Left ventricle myocardium inferior (tissue), 1 donor: ENCODE measurements around the gene RAPGEF3. TPM values are rescaled to one million over a fixed set of nuclear protein-coding genes. Genes with fewer than 3 reads are reported as not detected.

Source experiments
- DNase-seq: peaks from one replicate; pipeline ENCODE4 v3.0.0-alpha.2; 2020
- H3K27ac ChIP-seq: fragments of 200-600 bp; replicated peaks from 2 replicates; pipeline ENCODE4 v1.8.0; 2021
- H3K27me3 ChIP-seq: fragments of 200-600 bp; 2 replicates; pipeline ENCODE4 v1.8.0; 2021; ENCODE audit warnings: low read depth
- H3K36me3 ChIP-seq: fragments of 200-600 bp; 2 replicates; pipeline ENCODE4 v1.8.0; 2021
- H3K4me1 ChIP-seq: fragments of 200-600 bp; 2 replicates; pipeline ENCODE4 v1.8.0; 2021
- H3K4me3 ChIP-seq: fragments of 200-600 bp; 2 replicates; pipeline ENCODE4 v1.8.0; 2021; ENCODE audit warnings: mild to moderate bottlenecking, moderate library complexity
- H3K9me3 ChIP-seq: fragments of 200-600 bp; replicated peaks from 2 replicates; pipeline ENCODE4 v1.8.0; 2021
- CTCF ChIP-seq: fragments of 200-600 bp; IDR thresholded peaks from 2 replicates; pipeline ENCODE4 v1.8.0; 2021; ENCODE audit warnings: antibody characterized with exemption, mild to moderate bottlenecking, borderline replicate concordance
- intact Hi-C: fragments of 100-400 bp; cut with micrococcal nuclease; formaldehyde crosslinking; loops from one replicate; pipeline ENCODE4 v1.11.0; 2022
- total RNA-seq: library from RNA; stranded (reverse); fragmentation: NEBNext Ultra II Directional; extraction: Animal tissue kit (Norgen Biotek cat#: 25700); gene quantifications from one replicate; pipeline ENCODE4 v1.2.1, GENCODE V29; 2021
- donor health status: DM: no; HTN: yes; CAD: no; lungs with severe emphysema.

Gene RAPGEF3
- total RNA-seq, 1 donor from 2014 or later, result 34.8 TPM

- no peaks in the 10 kb centered on the region for H3K9me3 ChIP-seq
- TF ChIP-seq CTCF, result no peak
- DNase-seq, result peak; percentile 91
- H3K27ac ChIP-seq, result peak overlapping the region; percentile 92
- H3K27me3 ChIP-seq, result no peaks in the 10 kb centered on the region
- H3K36me3 ChIP-seq, result no peaks in the 10 kb centered on the region
- peaks cover 99% of the 10 kb centered on the region for H3K4me1 ChIP-seq
- H3K4me3 ChIP-seq, result peak overlapping the region; percentile 37
- intact Hi-C loops, result no loop called here
These were observed 21.6 kb downstream of the RAPGEF3 start for GRCh38 chr12:47736877-47737676.

DNA sequence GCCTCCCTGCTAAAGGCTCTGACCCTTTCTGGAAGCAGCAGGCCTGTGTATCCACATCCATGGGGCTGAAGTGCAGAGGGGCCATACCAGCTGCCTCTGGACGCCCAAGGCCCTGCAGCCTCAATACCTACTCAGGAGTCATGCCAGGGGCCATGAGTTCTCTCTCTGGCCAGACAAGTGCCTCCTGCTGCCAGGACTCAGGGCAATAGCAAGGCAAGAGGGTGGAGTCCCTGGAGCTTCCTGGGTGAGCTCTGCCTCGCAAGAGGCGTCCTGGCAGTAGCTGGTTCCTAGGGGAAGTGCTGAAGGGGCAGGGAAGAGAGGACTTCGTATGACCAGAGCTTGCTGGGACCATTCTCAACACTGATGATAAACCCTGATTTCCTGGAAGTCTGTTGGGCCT is 22.5 kb downstream of the RAPGEF3 start:
- intact Hi-C loops, result no loop called here
- no peaks in the 10 kb centered on the region for H3K9me3 ChIP-seq
- H3K4me3 ChIP-seq, result peak overlapping the region; percentile 37
- no peaks in the 10 kb centered on the region for H3K36me3 ChIP-seq
- no peak for DNase-seq
- peak overlapping the region; percentile 92 for H3K27ac ChIP-seq
- no peak for TF ChIP-seq CTCF
- peaks cover 99% of the 10 kb centered on the region for H3K4me1 ChIP-seq
- no peaks in the 10 kb centered on the region for H3K27me3 ChIP-seq

DNA sequence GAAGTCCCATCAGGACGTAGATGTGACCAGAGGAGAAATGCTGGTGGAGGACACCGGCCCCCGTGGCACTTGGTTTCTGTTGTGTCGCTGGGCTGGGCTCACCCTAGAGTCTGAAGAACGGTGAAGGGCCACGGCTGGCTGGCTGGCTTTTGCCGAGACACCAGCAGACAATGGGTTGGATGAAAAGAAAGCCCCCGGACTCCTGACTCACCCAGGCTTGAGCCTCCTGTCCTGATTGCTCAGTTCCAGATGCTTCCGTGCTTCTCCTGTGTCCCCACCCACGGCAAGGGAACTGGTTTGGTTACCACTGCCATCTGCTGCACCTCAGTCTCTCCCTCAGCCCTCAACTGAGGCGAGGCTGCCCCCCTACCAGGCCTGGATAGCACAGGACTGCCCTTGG is 23.0 kb downstream of the RAPGEF3 start:
- TF ChIP-seq CTCF, result no peak
- H3K27me3 ChIP-seq, result no peaks in the 10 kb centered on the region
- no peak for DNase-seq
- no peak overlapping the region for H3K4me3 ChIP-seq
- H3K4me1 ChIP-seq, result peaks cover 99% of the 10 kb centered on the region
- no peaks in the 10 kb centered on the region for H3K9me3 ChIP-seq
- H3K27ac ChIP-seq, result peak overlapping the region; percentile 92
- no peaks in the 10 kb centered on the region for H3K36me3 ChIP-seq
- intact Hi-C loops, result no loop called here

GRCh38 chr12:47734725-47735480 is 23.8 kb downstream of the RAPGEF3 start:
- H3K4me1 ChIP-seq, result peaks cover 100% of the 10 kb centered on the region

GRCh38 chr12:47733142-47733541 is 25.5 kb downstream of the RAPGEF3 start:
- H3K9me3 ChIP-seq, result no peaks in the 10 kb centered on the region
- DNase-seq, result no peak
- intact Hi-C loops, result no loop called here
- H3K4me1 ChIP-seq, result peaks cover 94% of the 10 kb centered on the region
- no peak for TF ChIP-seq CTCF
- H3K36me3 ChIP-seq, result no peaks in the 10 kb centered on the region
- H3K4me3 ChIP-seq, result no peak overlapping the region
- H3K27ac ChIP-seq, result no peak overlapping the region
- H3K27me3 ChIP-seq, result no peaks in the 10 kb centered on the region

More at GRCh38 chr12:47734725-47735480, 23.8 kb downstream of the RAPGEF3 start:
- no peaks in the 10 kb centered on the region for H3K36me3 ChIP-seq
- no peaks in the 10 kb centered on the region for H3K27me3 ChIP-seq
- H3K27ac ChIP-seq, result peak overlapping the region; percentile 92
- no peak overlapping the region for H3K4me3 ChIP-seq
- DNase-seq, result peak; percentile 61
- intact Hi-C loops, result no loop called here
- H3K9me3 ChIP-seq, result no peaks in the 10 kb centered on the region
- TF ChIP-seq CTCF, result no peak
